Neural progenitor cell (in vitro differentiated cells): ENCODE measurements around the gene ZDHHC8. TPM values are rescaled to one million over a fixed set of nuclear protein-coding genes. Genes with fewer than 3 reads are reported as not detected.

ENCODE experiments used
- DNase-seq: peaks from one replicate; pipeline ENCODE4 v3.0.0-alpha.2; 2016; ENCODE audit warnings: low spot score
- H2AFZ ChIP-seq: fragments of 200-600 bp; sonication (generic); replicated peaks from 2 replicates; pipeline ENCODE4 v1.6.1; 2016; ENCODE audit warnings: antibody characterized with exemption
- H3F3A ChIP-seq: fragments of 200-600 bp; sonication (generic); 2 replicates; pipeline ENCODE4 v1.6.1; 2016; ENCODE audit warnings: antibody characterized with exemption, low read depth
- H3K27ac ChIP-seq: fragments of 200-600 bp; sonication (generic); 2 replicates; pipeline ENCODE4 v1.5.1; 2016; ENCODE audit warnings: mild to moderate bottlenecking
- H3K27me3 ChIP-seq: fragments of 200-600 bp; sonication (generic); 2 replicates; pipeline ENCODE4 v1.6.1; 2016; ENCODE audit warnings: mild to moderate bottlenecking, moderate library complexity
- H3K36me3 ChIP-seq: fragments of 200-600 bp; sonication (generic); 2 replicates; pipeline ENCODE4 v1.5.1; 2016
- H3K4me1 ChIP-seq: fragments of 200-600 bp; sonication (generic); 2 replicates; pipeline ENCODE4 v1.6.1; 2016; ENCODE audit warnings: mixed run types
- H3K4me2 ChIP-seq: fragments of 200-600 bp; sonication (generic); 2 replicates; pipeline ENCODE4 v1.6.1; 2016
- H3K4me3 ChIP-seq: fragments of 200-600 bp; sonication (generic); 2 replicates; pipeline ENCODE4 v1.5.1; 2016
- H3K79me2 ChIP-seq: fragments of 200-600 bp; sonication (generic); 2 replicates; pipeline ENCODE4 v1.6.1; 2016; ENCODE audit warnings: low read depth
- H3K9ac ChIP-seq: fragments of 200-600 bp; sonication (generic); 2 replicates; pipeline ENCODE4 v1.6.1; 2016
- H3K9me3 ChIP-seq: fragments of 200-600 bp; sonication (generic); 2 replicates; pipeline ENCODE4 v1.5.1; 2016; ENCODE audit warnings: low read depth
- H4K20me1 ChIP-seq: fragments of 200-600 bp; sonication (generic); 2 replicates; pipeline ENCODE4 v1.6.1; 2016; ENCODE audit warnings: low read depth
- H3K27ac Mint-ChIP-seq: 3 replicates; pipeline ENCODE4 v1.8.0; 2021; ENCODE audit warnings: mixed read lengths
- H3K27me3 Mint-ChIP-seq: 2 replicates; pipeline ENCODE4 v1.8.0; 2022; ENCODE audit warnings: low read depth, mild to moderate bottlenecking, inconsistent platforms, moderate library complexity, mixed read lengths; ENCODE audit not compliant: insufficient read depth
- H3K36me3 Mint-ChIP-seq: 3 replicates; pipeline ENCODE4 v1.8.0; 2021; ENCODE audit warnings: mixed read lengths
- H3K4me1 Mint-ChIP-seq: 3 replicates; pipeline ENCODE4 v1.8.0; 2021; ENCODE audit warnings: mixed read lengths
- H3K4me3 Mint-ChIP-seq: 3 replicates; pipeline ENCODE4 v1.8.0; 2021; ENCODE audit warnings: mild to moderate bottlenecking, moderate library complexity, mixed read lengths
- H3K9me3 Mint-ChIP-seq: 3 replicates; pipeline ENCODE4 v1.8.0; 2020; ENCODE audit warnings: mixed read lengths
- CTCF ChIP-seq: fragments of 200-600 bp; sonication (generic); IDR thresholded peaks from 2 replicates; pipeline ENCODE4 v1.5.1; 2017; ENCODE audit warnings: antibody characterized with exemption, mild to moderate bottlenecking
- EZH2 ChIP-seq: fragments of 200-600 bp; sonication (generic); IDR thresholded peaks from 2 replicates; pipeline ENCODE4 v1.6.1; 2017; ENCODE audit warnings: antibody characterized with exemption, mild to moderate bottlenecking, moderate library complexity
- EZH2phosphoT487 ChIP-seq: fragments of 200-600 bp; sonication (generic); IDR thresholded peaks from 2 replicates; pipeline ENCODE4 v1.6.1; 2017; ENCODE audit warnings: antibody characterized with exemption
- total RNA-seq: library from RNA; depleted of rRNA; stranded (reverse); fragments of >200 nt; gene quantifications from 2 replicates; pipeline ENCODE4 v1.2.3, GENCODE V29; 2015; ENCODE audit warnings: low replicate concordance

Gene ZDHHC8
- total RNA-seq, 1 donor from 2014 or later = 7.1 TPM

- Histone ChIP-seq H3K27ac (no peak overlapping the region), H2AFZ (no peak overlapping the region), H3K4me1 (no peaks in the 10 kb centered on the region), H3K36me3 (peaks cover 8% of the 10 kb centered on the region), H4K20me1 (peaks cover 67% of the 10 kb centered on the region), H3K4me2 (no peak overlapping the region), H3K27me3 (no peaks in the 10 kb centered on the region), H3K4me3 (no peak overlapping the region), H3K79me2 (peaks cover 36% of the 10 kb centered on the region), H3K9me3 (no peaks in the 10 kb centered on the region), H3K9ac (no peak overlapping the region), H3F3A (peaks cover 29% of the 10 kb centered on the region)
- Mint-ChIP-seq H3K36me3 (peaks cover 20% of the 10 kb centered on the region), H3K9me3 (no peaks in the 10 kb centered on the region), H3K4me1 (no peaks in the 10 kb centered on the region), H3K27me3 (peaks cover 8% of the 10 kb centered on the region), H3K27ac (no peak overlapping the region), H3K4me3 (no peak overlapping the region)
- no peak for DNase-seq
- TF ChIP-seq CTCF (no peak), EZH2 (no peak)
These were observed 25.3 kb upstream of the ZDHHC8 start for GRCh38 chr22:20106205-20106848.

- H3K79me2 ChIP-seq = peaks cover 31% of the 10 kb centered on the region
- peaks cover 19% of the 10 kb centered on the region for H3K36me3 Mint-ChIP-seq
- H3F3A ChIP-seq = peaks cover 34% of the 10 kb centered on the region
- no peaks in the 10 kb centered on the region for H3K9me3 ChIP-seq
- H3K4me3 ChIP-seq = no peak overlapping the region
- peaks cover 8% of the 10 kb centered on the region for H3K27me3 Mint-ChIP-seq
- peaks cover 69% of the 10 kb centered on the region for H4K20me1 ChIP-seq
- H3K9ac ChIP-seq = no peak overlapping the region
- peaks cover 8% of the 10 kb centered on the region for H3K36me3 ChIP-seq
- no peak overlapping the region for H3K4me3 Mint-ChIP-seq
- H3K4me1 ChIP-seq = no peaks in the 10 kb centered on the region
- TF ChIP-seq EZH2phosphoT487 = no peak
- TF ChIP-seq EZH2 = no peak
- no peak for TF ChIP-seq CTCF
- no peaks in the 10 kb centered on the region for H3K27me3 ChIP-seq
- no peak overlapping the region for H2AFZ ChIP-seq
- H3K4me2 ChIP-seq = no peak overlapping the region
- H3K9me3 Mint-ChIP-seq = no peaks in the 10 kb centered on the region
- no peak overlapping the region for H3K27ac Mint-ChIP-seq
- no peak overlapping the region for H3K27ac ChIP-seq
- H3K4me1 Mint-ChIP-seq = no peaks in the 10 kb centered on the region
- no peak for DNase-seq
These were observed 24.8 kb upstream of the ZDHHC8 start for GRCh38 chr22:20106849-20107237.

GRCh38 chr22:20107471-20107901 is 24.1 kb upstream of the ZDHHC8 start:
- TF ChIP-seq EZH2 (no peak), CTCF (no peak), EZH2phosphoT487 (no peak)
- H3K4me1 ChIP-seq = no peaks in the 10 kb centered on the region
- peaks cover 19% of the 10 kb centered on the region for H3K36me3 Mint-ChIP-seq

More at GRCh38 chr22:20107471-20107901, 24.1 kb upstream of the ZDHHC8 start:
- Mint-ChIP-seq H3K27me3 (peaks cover 8% of the 10 kb centered on the region), H3K27ac (no peak overlapping the region), H3K4me1 (no peaks in the 10 kb centered on the region), H3K4me3 (no peak overlapping the region), H3K9me3 (no peaks in the 10 kb centered on the region)
- H3F3A ChIP-seq = peaks cover 38% of the 10 kb centered on the region
- no peaks in the 10 kb centered on the region for H3K27me3 ChIP-seq
- H3K36me3 ChIP-seq = peaks cover 8% of the 10 kb centered on the region
- H3K4me2 ChIP-seq = no peak overlapping the region
- H4K20me1 ChIP-seq = peaks cover 64% of the 10 kb centered on the region
- no peak overlapping the region for H3K4me3 ChIP-seq
- H2AFZ ChIP-seq = no peak overlapping the region
- no peak overlapping the region for H3K9ac ChIP-seq
- peaks cover 24% of the 10 kb centered on the region for H3K79me2 ChIP-seq
- H3K9me3 ChIP-seq = no peaks in the 10 kb centered on the region
- no peak for DNase-seq
- H3K27ac ChIP-seq = no peak overlapping the region
